ENCODE data around the gene SYNGR2. TPM values are rescaled to one million over a fixed set of nuclear protein-coding genes. Genes with fewer than 3 reads are reported as not detected.

The SYNGR2 gene
- polyA plus RNA-seq, 1 donor: 47.3 TPM

DNA sequence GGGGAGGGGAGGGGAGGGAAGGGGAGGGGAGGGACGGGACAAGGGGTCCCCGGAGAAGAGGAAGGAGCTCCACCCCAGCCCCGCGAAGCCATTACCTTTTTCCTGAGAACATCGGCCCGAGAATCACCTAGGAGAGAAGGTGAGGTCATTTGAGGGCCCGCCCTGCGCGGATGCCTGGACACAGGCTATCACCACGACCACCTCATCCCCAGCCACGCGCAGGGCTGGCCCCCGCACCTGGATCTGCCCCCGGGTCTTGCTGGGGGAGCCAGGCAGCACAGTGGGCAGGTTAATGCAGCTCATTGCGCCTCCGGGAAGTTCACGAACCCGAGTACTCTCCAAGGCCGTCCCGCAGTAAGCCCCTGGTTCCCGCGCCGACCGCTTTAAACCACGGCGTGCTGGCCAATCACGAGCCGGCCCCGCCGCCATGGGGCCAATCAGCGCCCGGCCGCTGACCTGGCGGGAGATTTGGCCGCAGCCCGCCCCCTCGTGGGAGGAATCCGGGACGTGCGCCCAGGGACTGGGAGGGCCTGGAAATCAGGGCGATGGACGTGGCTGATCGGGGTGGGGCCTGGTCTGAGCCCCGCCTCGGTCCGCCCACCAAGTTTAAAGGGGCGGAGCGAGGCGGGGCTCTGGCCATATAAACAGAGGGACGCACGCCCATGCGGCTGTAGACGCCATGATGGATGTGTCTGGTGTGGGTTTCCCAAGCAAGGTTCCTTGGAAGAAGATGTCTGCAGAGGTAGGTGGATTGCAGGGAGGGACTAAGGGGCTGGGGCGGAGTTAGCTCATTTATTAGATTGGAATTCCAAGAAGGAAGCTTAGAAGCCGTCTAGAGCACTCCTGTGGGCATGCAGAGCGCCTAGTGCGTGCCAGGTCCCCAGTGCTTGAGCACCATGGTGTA is 18.6 kb downstream of the SYNGR2 start, which contains the start of the genes AFMID and TK1:
Gene AFMID (plus strand): TSS at position 671 of the 904 bp plus-strand sequence. CDS start 9 bp downstream, at position 680.
Gene TK1 (minus strand): TSS at position 361 of the 904 bp plus-strand sequence. CDS start 58 bp downstream, at position 303.
- peak; percentile 97 for DNase-seq

DNA sequence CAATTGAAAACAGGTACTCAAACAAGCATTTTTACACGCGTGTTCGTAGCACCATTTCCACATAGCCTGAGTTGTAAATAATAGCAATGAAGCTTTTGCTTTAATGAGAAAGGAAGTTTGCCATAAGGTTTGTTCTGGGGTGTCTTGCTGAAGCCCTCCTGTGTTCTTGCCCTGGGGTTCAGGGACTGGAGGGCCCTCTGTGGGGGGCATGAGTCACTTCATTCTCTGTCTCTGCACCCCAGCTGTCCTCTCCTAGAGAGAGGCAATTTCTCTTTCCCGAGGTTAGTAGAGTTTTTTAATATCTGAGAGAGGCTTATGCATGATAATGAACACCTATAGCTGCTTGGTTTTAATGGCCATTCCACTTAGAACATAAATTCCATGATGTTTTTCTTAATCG is 28.3 kb downstream of the SYNGR2 start:
- DNase-seq: no peak

DNA sequence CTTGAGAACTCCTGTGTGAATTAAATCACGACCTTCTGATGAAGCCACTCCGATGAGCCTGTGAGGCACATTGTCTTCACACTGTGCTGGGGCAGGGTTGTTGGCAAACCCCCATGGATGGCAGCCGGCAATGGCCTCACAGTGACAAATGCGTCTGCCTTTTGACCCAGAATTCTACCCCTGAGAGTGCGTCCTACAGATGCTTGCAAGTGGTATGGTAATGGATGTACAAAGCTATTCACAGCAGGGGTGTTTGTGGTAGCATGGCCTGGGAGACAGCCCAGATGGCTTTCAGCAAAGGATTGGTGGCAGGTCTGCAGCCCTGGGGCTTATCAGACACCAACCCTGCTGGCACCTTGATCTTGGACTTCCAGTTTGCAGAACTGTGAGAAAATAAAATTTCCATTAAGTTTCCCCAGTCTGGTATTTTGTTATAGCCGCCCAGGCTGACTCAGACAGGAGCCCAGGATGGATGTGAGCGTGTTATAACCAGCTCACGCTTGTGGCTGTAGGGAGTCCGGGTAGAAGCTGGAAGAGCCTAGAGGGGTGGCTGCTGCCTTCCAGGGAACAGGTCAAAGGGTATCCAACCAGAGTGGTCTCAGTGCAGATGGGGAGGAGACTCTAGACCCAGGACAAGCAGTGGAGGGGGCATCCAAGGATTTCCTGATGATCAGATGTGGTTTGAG is 28.9 kb downstream of the SYNGR2 start:
- no peak for DNase-seq

DNA sequence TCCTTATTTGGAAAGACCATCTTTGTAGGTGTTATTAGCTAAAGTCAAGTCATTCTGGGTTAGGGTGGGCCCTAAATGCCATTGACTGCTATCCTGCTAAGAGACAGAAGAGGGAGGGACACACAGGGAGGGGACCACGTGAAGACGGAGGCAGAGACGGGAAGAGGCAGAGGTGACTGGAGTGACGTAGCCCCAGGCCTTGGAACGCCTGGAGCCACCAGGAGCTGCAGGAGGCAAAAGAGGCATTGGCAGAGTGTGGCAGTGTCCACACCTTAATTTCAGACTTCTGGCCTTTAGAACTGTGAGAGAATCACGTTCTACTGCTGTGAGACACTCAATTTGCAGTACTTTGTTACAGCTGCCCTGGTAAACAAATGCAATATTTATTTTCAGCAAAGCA is 32.1 kb downstream of the SYNGR2 start:
- no peak for DNase-seq

DNA sequence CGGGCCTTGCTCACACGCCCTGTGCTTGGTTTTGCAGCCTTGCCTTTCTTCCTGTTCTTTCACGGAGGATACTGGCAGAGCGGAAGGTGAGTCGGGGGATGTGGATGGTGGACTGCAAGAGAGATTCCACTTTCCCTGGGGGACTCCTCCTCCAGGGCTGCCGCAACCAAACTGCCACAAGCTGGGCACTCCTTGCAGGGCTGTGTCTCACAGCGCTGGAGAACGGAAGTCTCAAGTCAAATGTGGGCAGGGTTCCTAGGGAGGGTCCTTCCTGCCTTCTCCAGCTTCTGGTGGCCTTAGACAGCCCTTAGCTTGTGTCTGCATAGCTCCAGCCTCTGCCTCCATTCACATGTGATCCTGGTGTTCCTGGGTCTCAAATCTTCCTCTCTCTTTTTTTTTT is 34.3 kb downstream of the SYNGR2 start:
- no peak for DNase-seq

DNA sequence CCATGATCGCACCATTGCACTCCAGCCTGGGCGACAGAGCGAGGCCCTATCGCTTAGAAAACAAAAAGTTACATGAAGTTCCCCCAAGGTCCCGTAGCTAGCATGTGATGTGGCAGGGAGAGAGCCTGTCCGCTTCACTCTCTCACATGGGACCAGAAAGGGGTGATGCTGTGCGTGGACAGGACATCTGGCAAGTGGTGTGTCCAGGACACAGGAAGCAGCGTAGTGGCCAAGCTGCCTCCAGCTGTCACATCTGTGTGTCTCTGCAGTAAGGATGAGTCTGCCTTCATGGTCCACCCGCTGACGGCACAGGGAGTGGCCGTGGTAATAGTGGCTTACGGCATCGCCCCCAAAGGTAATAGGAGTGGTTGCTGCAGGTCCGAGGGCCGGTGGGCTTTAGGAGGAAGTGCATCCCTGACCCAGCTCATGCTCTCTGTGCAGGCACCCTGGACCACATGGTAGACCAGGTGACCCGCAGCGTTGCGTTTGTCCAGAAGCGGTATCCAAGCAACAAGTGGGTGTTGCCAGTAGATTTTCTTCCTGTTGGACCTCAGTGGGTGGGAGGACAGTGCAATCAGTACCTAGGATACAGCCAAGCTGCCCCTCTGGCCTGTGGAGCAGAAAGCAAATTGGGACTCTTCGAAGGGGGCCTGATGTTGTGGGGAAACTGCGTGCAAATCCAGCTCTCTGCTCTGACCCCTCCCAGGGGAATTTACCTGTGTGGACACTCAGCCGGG is 36.2 kb downstream of the SYNGR2 start:
- DNase-seq: no peak

DNA sequence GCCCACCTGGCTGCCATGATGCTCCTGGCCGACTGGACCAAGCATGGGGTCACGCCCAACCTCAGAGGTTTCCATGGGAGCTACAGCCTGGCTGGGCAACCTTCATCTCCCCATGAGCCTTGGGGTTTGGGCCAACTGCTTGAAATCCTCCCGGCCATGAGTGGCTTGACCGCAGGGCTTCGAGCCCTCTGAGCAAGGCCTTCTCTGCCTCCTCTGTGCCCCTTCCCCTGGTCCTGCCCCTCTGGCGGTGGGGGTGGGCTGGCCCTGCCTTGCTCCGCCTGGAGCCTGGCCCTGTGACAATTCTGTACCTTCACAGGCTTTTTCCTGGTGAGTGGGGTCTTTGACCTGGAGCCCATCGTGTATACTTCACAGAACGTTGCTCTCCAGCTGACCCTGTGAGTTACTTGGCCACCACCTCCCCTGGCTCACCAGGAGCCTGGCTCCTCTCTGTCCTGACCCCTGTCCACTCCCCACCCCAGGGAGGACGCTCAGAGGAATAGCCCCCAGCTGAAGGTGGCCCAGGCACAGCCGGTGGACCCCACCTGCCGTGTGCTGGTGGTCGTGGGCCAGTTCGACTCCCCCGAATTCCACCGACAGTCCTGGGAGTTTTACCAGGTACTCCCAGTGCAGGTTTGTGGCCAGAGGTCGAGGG is 36.9 kb downstream of the SYNGR2 start:
- DNase-seq: no peak

DNA sequence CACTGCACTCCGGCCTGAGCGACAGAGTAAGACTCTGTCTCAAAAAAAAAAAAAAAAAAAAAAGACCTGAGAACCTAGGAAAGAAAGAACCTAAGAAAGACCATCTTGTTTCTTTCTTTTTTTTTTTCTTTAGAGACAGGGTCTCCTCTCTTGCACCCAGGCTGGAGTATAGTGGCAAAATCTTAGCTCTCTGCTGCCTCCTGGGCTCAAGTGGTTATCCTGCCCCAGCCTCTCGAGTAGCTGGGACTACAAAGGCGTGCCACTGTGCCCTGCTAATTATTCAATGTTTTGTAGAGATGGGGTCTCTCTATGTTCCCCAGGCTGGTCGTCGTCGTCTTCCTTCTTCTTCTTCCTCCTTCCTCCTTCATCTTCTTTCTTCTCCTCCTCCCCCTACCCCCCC is 37.9 kb downstream of the SYNGR2 start:
- DNase-seq: no peak

DNA sequence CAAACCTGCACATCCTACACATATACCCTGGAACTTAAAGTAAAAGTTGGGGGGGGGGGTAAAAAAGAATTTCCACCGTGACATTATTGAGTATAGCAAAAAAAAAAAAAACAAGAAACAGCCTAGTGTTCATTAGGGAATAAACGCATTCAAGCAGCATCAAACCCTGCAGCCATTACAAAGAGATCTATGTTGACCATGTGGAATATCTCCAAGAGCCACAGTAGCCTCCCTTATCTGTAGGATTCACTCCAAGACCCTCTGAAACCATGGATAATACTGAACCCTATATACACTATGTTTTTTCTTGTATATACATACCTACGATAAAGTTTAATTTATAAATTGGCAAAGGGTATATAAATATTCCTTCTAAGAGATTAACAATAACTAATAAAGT is 40.1 kb downstream of the SYNGR2 start:
- no peak for DNase-seq

DNA sequence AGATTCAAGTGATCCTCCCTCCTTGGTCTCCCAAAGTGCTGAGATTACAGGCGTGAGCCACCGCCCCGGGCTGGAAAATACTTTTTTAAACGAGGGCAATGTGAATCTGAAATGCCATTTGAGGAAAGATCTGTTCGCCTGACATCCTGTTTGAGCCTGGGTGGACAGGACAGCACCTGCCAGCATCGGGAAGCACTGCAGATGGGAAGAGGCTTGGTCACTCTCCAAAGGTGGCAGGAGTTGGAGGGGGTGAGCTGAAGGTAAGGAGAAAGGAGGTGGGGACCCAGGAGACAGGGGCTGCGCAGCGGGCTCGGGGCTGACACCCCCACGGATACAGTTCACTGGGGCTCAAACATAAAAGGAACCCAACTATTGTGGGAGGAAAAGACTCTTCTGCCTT is 41.7 kb downstream of the SYNGR2 start:
- no peak for DNase-seq

DNA sequence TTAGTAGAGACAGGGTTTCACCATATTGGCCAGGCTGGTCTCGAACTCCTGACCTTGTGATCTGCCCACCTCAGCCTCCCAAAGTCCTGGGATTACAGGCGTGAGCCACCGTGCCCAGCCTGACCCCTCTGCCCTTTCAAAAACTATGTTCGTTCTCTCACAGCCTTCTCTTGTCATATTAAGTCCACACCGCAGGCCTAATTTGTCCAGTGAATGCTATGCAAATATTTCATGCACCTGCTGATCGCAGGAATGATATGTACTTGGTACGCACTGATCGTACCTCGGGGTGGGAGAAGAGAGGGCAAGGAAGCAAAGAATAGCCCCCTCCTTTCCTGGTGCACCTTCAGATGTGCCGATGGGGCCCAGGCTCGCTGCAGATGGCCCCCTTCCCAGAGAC is 42.7 kb downstream of the SYNGR2 start:
- DNase-seq: no peak

DNA sequence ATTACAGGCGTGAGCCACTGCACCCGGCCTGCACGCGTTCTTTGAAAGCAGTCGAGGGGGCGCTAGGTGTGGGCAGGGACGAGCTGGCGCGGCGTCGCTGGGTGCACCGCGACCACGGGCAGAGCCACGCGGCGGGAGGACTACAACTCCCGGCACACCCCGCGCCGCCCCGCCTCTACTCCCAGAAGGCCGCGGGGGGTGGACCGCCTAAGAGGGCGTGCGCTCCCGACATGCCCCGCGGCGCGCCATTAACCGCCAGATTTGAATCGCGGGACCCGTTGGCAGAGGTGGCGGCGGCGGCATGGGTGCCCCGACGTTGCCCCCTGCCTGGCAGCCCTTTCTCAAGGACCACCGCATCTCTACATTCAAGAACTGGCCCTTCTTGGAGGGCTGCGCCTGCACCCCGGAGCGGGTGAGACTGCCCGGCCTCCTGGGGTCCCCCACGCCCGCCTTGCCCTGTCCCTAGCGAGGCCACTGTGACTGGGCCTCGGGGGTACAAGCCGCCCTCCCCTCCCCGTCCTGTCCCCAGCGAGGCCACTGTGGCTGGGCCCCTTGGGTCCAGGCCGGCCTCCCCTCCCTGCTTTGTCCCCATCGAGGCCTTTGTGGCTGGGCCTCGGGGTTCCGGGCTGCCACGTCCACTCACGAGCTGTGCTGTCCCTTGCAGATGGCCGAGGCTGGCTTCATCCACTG is 45.8 kb downstream of the SYNGR2 start, which contains the start of gene BIRC5:
Gene BIRC5 (plus strand): TSS at position 238 of the 690 bp plus-strand sequence. CDS start 64 bp downstream, at position 302.
- DNase-seq: peak; percentile 88

DNA sequence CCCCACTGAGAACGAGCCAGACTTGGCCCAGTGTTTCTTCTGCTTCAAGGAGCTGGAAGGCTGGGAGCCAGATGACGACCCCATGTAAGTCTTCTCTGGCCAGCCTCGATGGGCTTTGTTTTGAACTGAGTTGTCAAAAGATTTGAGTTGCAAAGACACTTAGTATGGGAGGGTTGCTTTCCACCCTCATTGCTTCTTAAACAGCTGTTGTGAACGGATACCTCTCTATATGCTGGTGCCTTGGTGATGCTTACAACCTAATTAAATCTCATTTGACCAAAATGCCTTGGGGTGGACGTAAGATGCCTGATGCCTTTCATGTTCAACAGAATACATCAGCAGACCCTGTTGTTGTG is 46.3 kb downstream of the SYNGR2 start:
- no peak for DNase-seq

DNA sequence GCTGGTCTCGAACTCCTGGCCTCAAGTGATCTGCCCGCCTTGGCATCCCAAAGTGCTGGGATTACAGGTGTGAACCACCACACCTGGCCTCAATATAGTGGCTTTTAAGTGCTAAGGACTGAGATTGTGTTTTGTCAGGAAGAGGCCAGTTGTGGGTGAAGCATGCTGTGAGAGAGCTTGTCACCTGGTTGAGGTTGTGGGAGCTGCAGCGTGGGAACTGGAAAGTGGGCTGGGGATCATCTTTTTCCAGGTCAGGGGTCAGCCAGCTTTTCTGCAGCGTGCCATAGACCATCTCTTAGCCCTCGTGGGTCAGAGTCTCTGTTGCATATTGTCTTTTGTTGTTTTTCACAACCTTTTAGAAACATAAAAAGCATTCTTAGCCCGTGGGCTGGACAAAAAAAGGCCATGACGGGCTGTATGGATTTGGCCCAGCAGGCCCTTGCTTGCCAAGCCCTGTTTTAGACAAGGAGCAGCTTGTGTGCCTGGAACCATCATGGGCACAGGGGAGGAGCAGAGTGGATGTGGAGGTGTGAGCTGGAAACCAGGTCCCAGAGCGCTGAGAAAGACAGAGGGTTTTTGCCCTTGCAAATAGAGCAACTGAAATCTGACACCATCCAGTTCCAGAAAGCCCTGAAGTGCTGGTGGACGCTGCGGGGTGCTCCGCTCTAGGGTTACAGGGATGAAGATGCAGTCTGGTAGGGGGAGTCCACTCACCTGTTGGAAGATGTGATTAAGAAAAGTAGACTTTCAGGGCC is 51.2 kb downstream of the SYNGR2 start:
- no peak for DNase-seq

Other genes with a start within 250 kb of the SYNGR2 start
- 17.1 TPM for gene TNRC6C, start 209.9 kb upstream of the SYNGR2 start, polyA plus RNA-seq (ENCODE audit: insufficient read length)
- 24.8 TPM for gene TMC6, start 39.8 kb upstream of the SYNGR2 start, polyA plus RNA-seq (ENCODE audit: insufficient read length)
- 1.4 TPM for gene TMC8, start 37.8 kb upstream of the SYNGR2 start, polyA plus RNA-seq (ENCODE audit: insufficient read length)
- 0.17 TPM for gene C17orf99, start 22.2 kb upstream of the SYNGR2 start, polyA plus RNA-seq (ENCODE audit: insufficient read length)
- gene TK1, start 18.5 kb downstream of the SYNGR2 start, polyA plus RNA-seq (ENCODE audit: insufficient read length): 34.0 TPM
- gene AFMID, start 18.8 kb downstream of the SYNGR2 start, polyA plus RNA-seq (ENCODE audit: insufficient read length): 73.2 TPM
- 35.8 TPM for gene BIRC5, start 45.7 kb downstream of the SYNGR2 start, polyA plus RNA-seq (ENCODE audit: insufficient read length)
- gene TMEM235, start 63.0 kb downstream of the SYNGR2 start, polyA plus RNA-seq (ENCODE audit: insufficient read length): not detected
- 12.1 TPM for gene SOCS3, start 191.5 kb downstream of the SYNGR2 start, polyA plus RNA-seq (ENCODE audit: insufficient read length)
- gene PGS1, start 210.1 kb downstream of the SYNGR2 start, polyA plus RNA-seq (ENCODE audit: insufficient read length): 52.6 TPM

Measured in left kidney (tissue), 2 donors.